NOMO-1 (cell line): Measurements from ENCODE around the gene CENPT.

Source experiments
- DNase-seq, 2 experiments: peaks; one replicate each; lab custom pipeline; 2025; ENCODE audit not compliant: unreplicated experiment in 2 of 2; lab: John Stamatoyannopoulos, UW

Gene CENPT, protein sequence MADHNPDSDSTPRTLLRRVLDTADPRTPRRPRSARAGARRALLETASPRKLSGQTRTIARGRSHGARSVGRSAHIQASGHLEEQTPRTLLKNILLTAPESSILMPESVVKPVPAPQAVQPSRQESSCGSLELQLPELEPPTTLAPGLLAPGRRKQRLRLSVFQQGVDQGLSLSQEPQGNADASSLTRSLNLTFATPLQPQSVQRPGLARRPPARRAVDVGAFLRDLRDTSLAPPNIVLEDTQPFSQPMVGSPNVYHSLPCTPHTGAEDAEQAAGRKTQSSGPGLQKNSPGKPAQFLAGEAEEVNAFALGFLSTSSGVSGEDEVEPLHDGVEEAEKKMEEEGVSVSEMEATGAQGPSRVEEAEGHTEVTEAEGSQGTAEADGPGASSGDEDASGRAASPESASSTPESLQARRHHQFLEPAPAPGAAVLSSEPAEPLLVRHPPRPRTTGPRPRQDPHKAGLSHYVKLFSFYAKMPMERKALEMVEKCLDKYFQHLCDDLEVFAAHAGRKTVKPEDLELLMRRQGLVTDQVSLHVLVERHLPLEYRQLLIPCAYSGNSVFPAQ

DNA sequence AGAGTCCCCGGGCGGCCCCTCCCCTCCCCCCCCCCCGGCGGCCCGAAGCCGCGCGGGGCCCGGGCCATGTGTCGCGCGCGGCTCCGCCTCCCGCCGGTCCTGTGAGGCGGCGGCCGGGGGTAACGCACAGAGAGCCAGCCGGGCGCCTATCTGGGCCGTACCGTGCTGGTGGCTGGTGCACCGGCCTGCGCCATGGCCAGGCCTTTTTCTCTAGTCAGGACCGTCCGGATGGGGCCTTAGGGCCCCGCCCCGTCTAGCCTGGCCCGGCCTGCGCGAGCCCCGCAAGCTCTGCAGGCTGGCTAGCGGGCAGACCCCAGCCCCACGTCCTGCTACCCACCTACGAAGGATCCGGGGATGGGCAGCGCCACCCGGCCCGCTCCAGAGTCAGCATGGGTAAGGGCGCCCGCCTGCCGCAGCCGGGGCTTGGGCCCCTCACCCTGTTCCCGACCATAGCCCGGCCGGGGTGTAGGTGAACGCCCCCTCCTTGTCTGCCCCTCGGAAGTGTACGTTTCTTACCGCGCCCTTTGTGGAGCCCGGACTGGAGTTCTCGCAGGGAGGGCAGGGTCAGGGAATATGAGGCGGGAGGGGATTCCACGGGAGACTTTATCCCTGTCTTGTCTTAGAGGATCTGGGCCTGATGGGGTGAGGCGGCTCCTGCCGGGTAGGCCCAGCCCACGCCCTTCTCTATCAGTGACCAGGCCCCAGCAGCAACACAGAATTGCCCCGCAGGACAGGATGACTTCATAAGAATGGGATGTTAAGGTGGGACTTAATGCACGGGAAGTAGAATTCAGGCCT lies at the start of gene CENPT:
CENPT (minus strand) TSS at position 630 of the 798 bp plus-strand sequence. CDS start 13,834 bp downstream, outside the sequence.
- DNase-seq: peak; percentile 47 to 53

GRCh38 chr16:67897231-67897630 lies 49.7 kb upstream of the CENPT start:
- DNase-seq: no peak

- peak in 1 of 2 experiments; percentile 9 for DNase-seq
These were observed 46.4 kb upstream of the CENPT start for GRCh38 chr16:67893743-67894399.

DNA sequence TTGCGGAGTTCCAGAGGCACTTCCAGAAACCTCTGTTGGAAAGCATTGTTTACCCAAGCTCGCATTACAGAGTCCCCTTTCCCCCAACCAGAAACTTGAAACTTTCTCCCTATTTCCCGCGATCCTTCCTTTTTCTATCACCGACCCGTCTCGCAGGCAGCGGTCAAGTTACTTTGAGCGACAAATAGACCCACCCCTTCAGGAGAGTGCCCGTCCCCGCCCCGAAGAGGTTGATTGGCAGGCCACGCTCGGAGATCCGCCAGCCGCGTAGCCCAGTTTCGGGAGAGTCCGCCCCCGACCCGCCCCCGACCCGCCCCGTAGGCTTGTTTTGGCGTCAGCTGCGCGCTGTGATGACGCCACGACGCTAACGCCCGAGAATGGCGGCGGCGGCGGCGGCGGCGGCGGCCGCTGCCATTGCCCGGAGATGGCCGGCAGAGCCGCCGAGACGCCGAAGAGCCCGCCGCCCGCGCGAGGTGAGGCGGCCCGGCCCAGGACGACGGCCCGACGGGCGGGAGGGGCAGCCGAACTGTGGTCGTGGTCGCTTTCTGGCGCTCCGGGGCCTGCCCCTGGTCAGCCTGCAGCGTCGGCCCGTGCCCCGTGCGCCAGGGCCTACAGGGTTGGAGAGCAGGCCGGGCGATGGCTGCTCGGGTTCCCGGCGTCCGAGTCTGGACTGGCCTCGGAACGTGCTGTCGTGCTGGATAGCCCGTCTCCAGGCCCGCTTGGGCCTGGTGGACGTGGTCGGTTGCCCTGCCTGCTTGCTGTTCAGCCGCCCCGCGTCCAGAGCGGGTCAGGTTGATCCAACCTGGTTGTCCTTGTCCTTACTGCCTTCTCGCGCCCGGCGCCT lies 45.6 kb upstream of the CENPT start, which contains the start of gene PSKH1:
PSKH1 (plus strand) TSS at position 356 of the 844 bp plus-strand sequence. CDS start 15,496 bp downstream, outside the sequence.
- peak; percentile 96 for DNase-seq

- no peak for DNase-seq
These were observed 44.9 kb upstream of the CENPT start for GRCh38 chr16:67892375-67892774.

DNA sequence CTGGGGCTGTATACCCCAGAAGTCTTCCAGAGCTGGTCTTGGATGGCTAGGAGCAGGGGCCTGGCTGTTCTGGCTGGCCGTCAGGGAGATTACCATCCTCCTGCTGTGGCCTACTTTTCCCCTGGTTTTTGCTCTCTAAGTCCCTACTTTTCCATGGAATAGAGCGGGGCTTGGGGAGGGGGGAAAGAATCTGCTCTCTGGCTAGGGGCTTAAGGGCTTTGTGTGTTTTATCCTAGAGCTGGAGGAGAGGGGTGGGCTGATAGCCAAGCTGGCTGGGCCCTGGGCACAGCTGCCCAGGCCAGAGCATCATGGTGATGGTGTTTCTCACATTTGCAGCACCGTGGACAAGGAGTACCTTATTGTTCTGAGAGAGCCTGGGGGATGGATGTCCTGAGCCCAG lies 40.8 kb upstream of the CENPT start:
- no peak for DNase-seq

- no peak for DNase-seq
These were observed 38.9 kb upstream of the CENPT start for GRCh38 chr16:67886387-67886786.

- no peak for DNase-seq
These were observed 38.5 kb upstream of the CENPT start for GRCh38 chr16:67885976-67886375.

DNA sequence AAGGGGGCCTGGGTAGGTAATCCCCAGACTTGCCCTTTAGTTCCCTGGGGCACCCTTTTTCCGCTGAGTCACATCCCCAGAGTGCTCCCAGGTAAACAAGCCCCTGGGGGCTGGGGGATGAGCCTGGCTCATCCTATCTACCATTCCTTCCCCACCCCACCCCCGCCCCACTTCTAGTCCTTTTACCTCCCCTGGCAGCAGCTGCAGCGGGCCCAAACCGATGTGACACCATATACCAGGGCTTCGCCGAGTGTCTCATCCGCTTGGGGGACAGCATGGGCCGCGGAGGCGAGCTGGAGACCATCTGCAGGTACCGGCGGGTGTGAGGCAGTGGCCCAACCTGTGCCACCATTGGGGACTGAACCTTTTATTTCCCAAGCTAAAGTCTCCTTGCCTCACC lies 38.1 kb upstream of the CENPT start:
- DNase-seq: no peak

DNA sequence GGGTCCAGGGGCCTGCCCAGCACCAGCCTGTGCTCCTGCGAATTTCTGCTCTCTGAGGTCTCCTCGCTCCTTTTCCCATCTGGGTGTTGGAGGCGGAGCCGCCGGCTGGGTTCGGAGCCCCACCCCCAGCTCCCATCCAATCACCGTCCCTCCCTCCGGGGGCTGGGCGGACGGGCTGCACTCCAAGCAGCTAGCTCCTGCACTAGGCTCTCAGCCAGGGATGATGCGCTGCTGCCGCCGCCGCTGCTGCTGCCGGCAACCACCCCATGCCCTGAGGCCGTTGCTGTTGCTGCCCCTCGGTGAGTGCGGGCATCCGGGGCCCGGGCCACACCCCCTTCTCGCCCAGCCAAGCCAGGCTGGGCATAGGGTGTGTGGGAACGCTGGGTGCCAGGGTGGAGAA lies 37.2 kb upstream of the CENPT start, which contains the start of gene NRN1L:
NRN1L (plus strand) TSS at position 202 of the 400 bp plus-strand sequence; CDS start at position 221, 19 bp downstream.
- no peak for DNase-seq

DNA sequence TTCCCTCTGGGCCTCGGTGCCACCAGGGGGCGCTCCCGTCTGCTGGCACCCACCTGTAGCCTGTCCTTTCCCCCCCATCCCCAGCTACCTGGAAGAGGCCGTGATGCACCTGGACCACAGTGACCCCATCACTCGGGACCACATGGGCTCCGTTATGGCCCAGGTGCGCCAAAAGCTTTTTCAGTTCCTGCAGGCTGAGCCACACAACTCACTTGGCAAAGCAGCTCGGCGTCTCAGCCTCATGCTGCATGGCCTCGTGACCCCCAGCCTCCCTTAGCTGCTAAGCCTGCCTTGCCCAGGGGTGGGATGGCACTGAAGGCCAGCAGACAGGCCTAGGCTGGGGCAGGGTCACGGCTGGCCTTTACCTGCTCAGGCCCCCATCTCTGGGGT lies 36.4 kb upstream of the CENPT start:
- no peak for DNase-seq

DNA sequence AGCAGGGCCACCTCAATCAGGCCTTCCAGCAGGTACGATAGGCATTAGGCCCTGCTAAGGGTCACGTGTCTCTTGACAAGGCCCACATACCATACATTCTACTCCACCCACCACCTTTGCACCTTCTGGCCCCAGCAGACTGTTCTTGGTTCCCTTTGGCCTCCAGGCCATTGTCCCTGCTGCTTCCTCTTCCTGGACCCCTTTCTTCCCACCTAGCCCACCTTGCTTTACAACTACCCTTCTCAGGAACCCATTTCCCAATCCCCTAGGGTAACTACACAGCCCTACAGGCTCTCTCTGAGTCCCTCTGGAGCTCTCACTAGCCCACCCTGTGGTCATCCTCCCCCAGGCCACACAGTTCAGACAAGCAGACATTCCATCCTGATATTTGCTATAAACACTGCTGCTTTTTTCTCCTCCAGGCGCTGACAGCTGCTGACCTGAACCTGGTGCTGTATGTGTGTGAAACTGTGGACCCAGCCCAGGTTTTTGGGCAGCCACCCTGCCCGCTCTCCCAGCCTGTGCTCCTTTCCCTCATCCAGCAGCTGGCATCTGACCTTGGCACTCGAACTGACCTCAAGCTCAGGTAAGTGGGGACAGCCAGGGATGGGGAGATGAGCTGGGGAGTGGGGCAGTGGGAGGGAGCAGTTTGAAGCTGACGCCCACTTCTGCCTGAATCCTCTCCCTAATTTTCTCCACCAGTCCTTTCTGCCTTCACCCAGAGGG lies 35.8 kb upstream of the CENPT start:
- DNase-seq: peak in 1 of 2 experiments; percentile 28

DNA sequence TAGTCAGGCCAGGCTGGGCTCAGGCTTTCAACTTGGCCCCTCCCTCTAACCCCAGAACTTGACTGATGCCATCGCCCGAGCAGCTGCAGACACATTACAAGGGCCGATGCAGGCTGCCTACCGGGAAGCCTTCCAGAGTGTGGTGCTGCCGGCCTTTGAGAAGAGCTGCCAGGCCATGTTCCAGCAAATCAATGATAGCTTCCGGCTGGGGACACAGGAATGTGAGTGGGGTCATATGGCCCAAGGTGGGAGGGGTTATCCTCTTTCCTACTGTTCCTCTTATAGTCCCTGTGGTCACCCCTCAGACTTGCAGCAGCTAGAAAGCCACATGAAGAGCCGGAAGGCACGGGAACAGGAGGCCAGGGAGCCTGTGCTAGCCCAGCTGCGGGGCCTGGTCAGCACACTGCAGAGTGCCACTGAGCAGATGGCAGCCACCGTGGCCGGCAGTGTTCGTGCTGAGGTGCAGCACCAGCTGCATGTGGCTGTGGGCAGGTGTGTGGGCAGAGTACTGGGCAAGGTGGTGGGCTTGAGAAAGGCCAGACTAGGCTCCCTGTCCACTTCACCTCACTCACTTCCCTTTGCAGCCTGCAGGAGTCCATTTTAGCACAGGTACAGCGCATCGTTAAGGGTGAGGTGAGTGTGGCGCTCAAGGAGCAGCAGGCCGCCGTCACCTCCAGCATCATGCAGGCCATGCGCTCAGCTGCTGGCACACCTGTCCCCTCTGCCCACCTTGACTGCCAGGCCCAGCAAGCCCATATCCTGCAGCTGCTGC lies 35.1 kb upstream of the CENPT start:
- DNase-seq: no peak

GRCh38 chr16:67881621-67882161 lies 34.2 kb upstream of the CENPT start:
- DNase-seq: no peak

GRCh38 chr16:67880584-67880983 lies 33.1 kb upstream of the CENPT start:
- no peak for DNase-seq

DNA sequence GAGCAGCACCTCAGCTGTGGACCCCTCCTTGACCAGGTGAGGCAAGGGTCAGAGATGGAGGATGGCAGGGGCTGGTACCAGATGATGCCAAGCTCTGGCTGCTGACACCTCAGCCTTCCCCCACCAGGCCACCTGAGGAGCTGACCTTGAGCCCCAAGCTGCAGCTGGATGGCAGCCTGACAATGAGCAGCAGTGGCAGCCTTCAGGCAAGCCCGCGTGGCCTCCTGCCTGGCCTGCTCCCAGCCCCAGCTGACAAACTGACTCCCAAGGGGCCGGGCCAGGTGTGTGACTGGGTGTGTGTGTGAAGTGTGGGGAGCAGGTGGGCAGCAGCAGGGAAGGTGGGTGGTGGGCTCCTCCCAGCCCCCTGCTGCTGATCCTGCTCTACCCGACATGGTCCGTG lies 32.4 kb upstream of the CENPT start:
- no peak for DNase-seq

DNA sequence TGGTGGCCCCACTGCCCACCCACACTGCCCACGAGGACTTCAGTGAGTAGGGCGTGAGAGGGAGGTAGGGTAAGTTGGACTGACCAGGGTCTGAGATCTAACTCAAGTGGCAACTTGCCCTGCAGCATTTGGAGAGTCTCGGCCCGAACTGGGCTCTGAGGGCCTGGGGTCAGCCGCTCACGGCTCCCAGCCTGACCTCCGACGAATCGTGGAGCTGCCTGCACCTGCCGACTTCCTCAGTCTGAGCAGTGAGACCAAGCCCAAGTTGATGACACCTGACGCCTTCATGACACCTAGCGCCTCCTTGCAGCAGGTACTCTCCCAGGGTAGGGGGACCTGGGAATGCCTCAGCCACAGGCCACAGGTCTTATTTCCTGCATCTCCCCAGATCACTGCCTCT lies 32.0 kb upstream of the CENPT start:
- DNase-seq: no peak

GRCh38 chr16:67878846-67879245 lies 31.4 kb upstream of the CENPT start:
- DNase-seq: no peak
